ENCODE data around the gene ACOT8.

Gene ACOT8

DNA sequence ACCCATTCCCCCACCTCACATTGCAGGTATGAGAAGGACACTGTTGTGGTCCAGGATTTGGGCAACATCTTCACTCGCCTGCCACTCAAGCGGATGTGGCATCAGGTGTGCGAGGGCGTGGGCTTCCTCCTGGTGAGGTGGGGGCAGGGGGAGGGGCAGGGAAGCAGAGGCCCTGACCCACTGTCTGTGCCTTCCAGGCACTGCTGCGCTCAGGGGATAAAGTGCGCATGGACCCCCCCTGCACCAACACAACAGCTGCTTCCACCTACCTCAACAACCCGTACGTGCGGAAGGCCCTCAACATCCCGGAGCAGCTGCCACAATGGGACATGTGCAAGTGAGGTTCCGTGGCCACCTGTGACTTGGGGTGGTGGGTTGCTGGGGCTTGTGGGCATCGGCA is 37.6 kb upstream of the ACOT8 start:
- H3K27ac ChIP-seq (ENCODE audit: low read length) = no peak overlapping the region
- H3K4me1 ChIP-seq (ENCODE audit: control insufficient read depth in 1 of 2, insufficient read depth in 2 of 2, low read length in 2 of 2) = peaks cover 12 to 20% of the 10 kb centered on the region in 2 donors
- H3K9me3 ChIP-seq (ENCODE audit: control insufficient read depth in 1 of 2, low read length in 2 of 2) = no peaks in the 10 kb centered on the region
- H3K27me3 ChIP-seq (ENCODE audit: low read depth, low read length) = no peaks in the 10 kb centered on the region
- H3K36me3 ChIP-seq (ENCODE audit: control insufficient read depth in 1 of 2, insufficient read depth in 2 of 2, low read length in 2 of 2) = peaks cover 30 to 56% of the 10 kb centered on the region in 2 donors
- H3K4me3 ChIP-seq (ENCODE audit: low read depth in 1 of 2, low read length in 2 of 2) = no peak overlapping the region

DNA sequence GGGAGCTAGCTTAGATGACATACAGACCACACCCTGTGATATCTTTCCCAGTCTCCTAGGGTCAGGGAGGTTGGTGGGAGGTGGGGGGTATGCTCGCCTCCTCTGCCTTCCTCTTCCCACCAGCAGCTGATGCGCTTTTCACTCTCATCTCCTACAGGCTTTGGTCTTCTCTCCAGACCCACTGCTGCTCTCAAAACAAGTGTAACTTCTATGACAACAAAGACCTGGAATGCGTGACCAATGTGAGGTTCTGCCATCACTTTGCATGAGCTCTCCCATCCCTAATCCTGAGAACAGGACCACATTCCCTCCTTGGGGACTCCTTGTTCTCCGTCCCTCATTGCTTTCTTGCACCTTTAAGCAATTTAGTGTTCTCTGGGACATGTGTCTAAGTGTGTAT is 36.6 kb upstream of the ACOT8 start:
- H3K4me1 ChIP-seq (ENCODE audit: control insufficient read depth in 1 of 2, insufficient read depth in 2 of 2, low read length in 2 of 2) = peaks cover 12 to 30% of the 10 kb centered on the region in 2 donors
- H3K4me3 ChIP-seq (ENCODE audit: low read depth in 1 of 2, low read length in 2 of 2) = no peak overlapping the region
- no peaks in the 10 kb centered on the region for H3K9me3 ChIP-seq (ENCODE audit: control insufficient read depth in 1 of 2, low read length in 2 of 2)
- H3K27me3 ChIP-seq (ENCODE audit: low read depth, low read length) = no peaks in the 10 kb centered on the region
- H3K36me3 ChIP-seq (ENCODE audit: control insufficient read depth in 1 of 2, insufficient read depth in 2 of 2, low read length in 2 of 2) = peaks cover 28 to 49% of the 10 kb centered on the region in 2 donors
- no peak overlapping the region for H3K27ac ChIP-seq (ENCODE audit: low read length)

DNA sequence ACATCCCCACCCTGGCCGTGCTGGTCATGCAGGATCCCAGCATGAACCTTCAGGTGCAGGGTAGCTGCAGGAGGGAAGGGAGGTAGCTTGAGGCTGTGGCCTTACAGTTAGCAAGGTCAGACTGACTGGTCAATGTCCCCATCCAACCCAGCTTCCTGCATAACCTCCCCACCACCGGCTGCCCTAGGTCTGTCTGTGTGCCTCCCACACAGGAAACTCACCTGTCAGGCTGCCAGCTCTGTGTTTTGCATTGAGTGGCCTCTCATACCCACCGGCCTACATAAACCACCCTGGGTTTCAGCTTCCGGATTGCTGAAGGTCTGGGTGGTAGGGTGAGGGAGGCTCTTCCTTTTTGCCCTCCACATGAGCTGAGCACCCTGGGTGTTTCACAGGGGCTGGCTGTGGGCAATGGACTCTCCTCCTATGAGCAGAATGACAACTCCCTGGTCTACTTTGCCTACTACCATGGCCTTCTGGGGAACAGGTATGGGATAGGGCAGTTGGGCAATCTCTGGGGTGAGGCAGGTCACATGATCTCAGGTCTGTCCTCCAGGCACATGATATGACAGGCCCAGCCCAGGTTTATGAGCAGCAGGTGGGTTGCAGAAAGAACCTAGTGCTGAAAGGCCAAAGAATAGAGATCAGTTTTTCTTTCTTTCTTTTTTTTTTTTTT is 35.8 kb upstream of the ACOT8 start:
- Histone ChIP-seq H3K4me3 (ENCODE audit: low read depth in 1 of 2, low read length in 2 of 2) (no peak overlapping the region), H3K4me1 (ENCODE audit: control insufficient read depth in 1 of 2, insufficient read depth in 2 of 2, low read length in 2 of 2) (peaks cover 12 to 30% of the 10 kb centered on the region in 2 donors), H3K9me3 (ENCODE audit: control insufficient read depth in 1 of 2, low read length in 2 of 2) (no peaks in the 10 kb centered on the region), H3K27me3 (ENCODE audit: low read depth, low read length) (no peaks in the 10 kb centered on the region), H3K36me3 (ENCODE audit: control insufficient read depth in 1 of 2, insufficient read depth in 2 of 2, low read length in 2 of 2) (peaks cover 22 to 40% of the 10 kb centered on the region in 2 donors), H3K27ac (ENCODE audit: low read length) (no peak overlapping the region)

- no peak overlapping the region for H3K27ac ChIP-seq (ENCODE audit: low read length)
- H3K9me3 ChIP-seq (ENCODE audit: control insufficient read depth in 1 of 2, low read length in 2 of 2) = no peaks in the 10 kb centered on the region
- no peaks in the 10 kb centered on the region for H3K27me3 ChIP-seq (ENCODE audit: low read depth, low read length)
- peak overlapping the region; percentile 69 to 95 for H3K4me3 ChIP-seq (ENCODE audit: low read depth in 1 of 2, low read length in 2 of 2)
- peaks cover 23 to 38% of the 10 kb centered on the region in 2 donors for H3K36me3 ChIP-seq (ENCODE audit: control insufficient read depth in 1 of 2, insufficient read depth in 2 of 2, low read length in 2 of 2)
- H3K4me1 ChIP-seq (ENCODE audit: control insufficient read depth in 1 of 2, insufficient read depth in 2 of 2, low read length in 2 of 2) = peaks cover 12 to 30% of the 10 kb centered on the region in 2 donors
Measured at GRCh38 chr20:45892049-45892825, 35.0 kb upstream of the ACOT8 start.

GRCh38 chr20:45890985-45891983 is 34.1 kb upstream of the ACOT8 start, which contains the start of the genes CTSA and NEURL2:
CTSA (plus strand) TSS chr20:45891335; CDS start chr20:45891569, 234 bp downstream.
NEURL2 (minus strand) TSS chr20:45891208; CDS start chr20:45890991, 217 bp downstream.
- peak within 1 kb of the TSS; percentile 63 for H3K27ac ChIP-seq (ENCODE audit: low read length)

GRCh38 chr20:45890077-45890984 is 33.1 kb upstream of the ACOT8 start:
- peaks cover 17 to 40% of the 10 kb centered on the region in 2 donors for H3K36me3 ChIP-seq (ENCODE audit: control insufficient read depth in 1 of 2, insufficient read depth in 2 of 2, low read length in 2 of 2)
- H3K4me3 ChIP-seq (ENCODE audit: low read depth in 1 of 2, low read length in 2 of 2) = peak overlapping the region; percentile 69 to 95
- H3K4me1 ChIP-seq (ENCODE audit: control insufficient read depth in 1 of 2, insufficient read depth in 2 of 2, low read length in 2 of 2) = peaks cover 12 to 32% of the 10 kb centered on the region in 2 donors
- no peaks in the 10 kb centered on the region for H3K9me3 ChIP-seq (ENCODE audit: control insufficient read depth in 1 of 2, low read length in 2 of 2)
- H3K27me3 ChIP-seq (ENCODE audit: low read depth, low read length) = no peaks in the 10 kb centered on the region
- H3K27ac ChIP-seq (ENCODE audit: low read length) = peak overlapping the region; percentile 63

More at GRCh38 chr20:45890985-45891983, 34.1 kb upstream of the ACOT8 start, which contains the start of the genes CTSA and NEURL2:
- Histone ChIP-seq H3K9me3 (ENCODE audit: control insufficient read depth in 1 of 2, low read length in 2 of 2) (no peaks in the 10 kb centered on the region), H3K36me3 (ENCODE audit: control insufficient read depth in 1 of 2, insufficient read depth in 2 of 2, low read length in 2 of 2) (peaks cover 17 to 39% of the 10 kb centered on the region in 2 donors), H3K4me1 (ENCODE audit: control insufficient read depth in 1 of 2, insufficient read depth in 2 of 2, low read length in 2 of 2) (peaks cover 12 to 30% of the 10 kb centered on the region in 2 donors), H3K27me3 (ENCODE audit: low read depth, low read length) (no peaks in the 10 kb centered on the region), H3K4me3 (ENCODE audit: low read depth in 1 of 2, low read length in 2 of 2) (peak within 1 kb of the TSS; percentile 69 to 95)

GRCh38 chr20:45888681-45889080 is 31.5 kb upstream of the ACOT8 start:
- Histone ChIP-seq H3K27ac (ENCODE audit: low read length) (no peak overlapping the region), H3K4me1 (ENCODE audit: control insufficient read depth in 1 of 2, insufficient read depth in 2 of 2, low read length in 2 of 2) (peaks cover 12 to 39% of the 10 kb centered on the region in 2 donors), H3K9me3 (ENCODE audit: control insufficient read depth in 1 of 2, low read length in 2 of 2) (no peaks in the 10 kb centered on the region), H3K27me3 (ENCODE audit: low read depth, low read length) (no peaks in the 10 kb centered on the region), H3K36me3 (ENCODE audit: control insufficient read depth in 1 of 2, insufficient read depth in 2 of 2, low read length in 2 of 2) (peaks cover 10 to 34% of the 10 kb centered on the region in 2 donors), H3K4me3 (ENCODE audit: low read depth in 1 of 2, low read length in 2 of 2) (no peak overlapping the region)

DNA sequence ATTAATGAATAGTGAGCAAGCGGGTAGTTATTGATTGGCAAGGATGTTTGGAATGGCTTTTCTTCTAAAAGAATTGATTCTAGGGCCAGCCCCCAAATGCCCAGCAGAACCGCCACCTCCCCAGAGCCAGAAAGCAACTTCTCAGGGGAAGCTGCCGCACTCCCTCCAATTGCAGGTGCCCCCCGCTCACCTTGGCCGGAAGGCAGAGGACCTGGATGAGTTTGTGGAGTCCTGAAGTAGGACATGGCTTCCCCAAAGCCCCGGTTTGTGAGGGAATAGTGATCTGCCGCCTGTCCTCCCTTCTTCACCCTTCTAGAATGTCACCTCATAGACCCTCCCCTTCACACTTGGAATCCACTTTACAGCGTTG is 30.1 kb upstream of the ACOT8 start, which contains the start of gene SPATA25:
Gene SPATA25, minus strand, starts transcription at position 277 of the 370 bp plus-strand sequence. Its CDS starts 32 bp downstream, at position 245.
- no peaks in the 10 kb centered on the region for H3K27me3 ChIP-seq (ENCODE audit: low read depth, low read length)
- peaks cover 20 to 40% of the 10 kb centered on the region in 2 donors for H3K36me3 ChIP-seq (ENCODE audit: control insufficient read depth in 1 of 2, insufficient read depth in 2 of 2, low read length in 2 of 2)
- no peak within 1 kb of the TSS for H3K27ac ChIP-seq (ENCODE audit: low read length)
- H3K4me1 ChIP-seq (ENCODE audit: control insufficient read depth in 1 of 2, insufficient read depth in 2 of 2, low read length in 2 of 2) = peaks cover 5 to 35% of the 10 kb centered on the region in 2 donors
- no peak within 1 kb of the TSS for H3K4me3 ChIP-seq (ENCODE audit: low read depth in 1 of 2, low read length in 2 of 2)
- H3K9me3 ChIP-seq (ENCODE audit: control insufficient read depth in 1 of 2, low read length in 2 of 2) = no peaks in the 10 kb centered on the region

DNA sequence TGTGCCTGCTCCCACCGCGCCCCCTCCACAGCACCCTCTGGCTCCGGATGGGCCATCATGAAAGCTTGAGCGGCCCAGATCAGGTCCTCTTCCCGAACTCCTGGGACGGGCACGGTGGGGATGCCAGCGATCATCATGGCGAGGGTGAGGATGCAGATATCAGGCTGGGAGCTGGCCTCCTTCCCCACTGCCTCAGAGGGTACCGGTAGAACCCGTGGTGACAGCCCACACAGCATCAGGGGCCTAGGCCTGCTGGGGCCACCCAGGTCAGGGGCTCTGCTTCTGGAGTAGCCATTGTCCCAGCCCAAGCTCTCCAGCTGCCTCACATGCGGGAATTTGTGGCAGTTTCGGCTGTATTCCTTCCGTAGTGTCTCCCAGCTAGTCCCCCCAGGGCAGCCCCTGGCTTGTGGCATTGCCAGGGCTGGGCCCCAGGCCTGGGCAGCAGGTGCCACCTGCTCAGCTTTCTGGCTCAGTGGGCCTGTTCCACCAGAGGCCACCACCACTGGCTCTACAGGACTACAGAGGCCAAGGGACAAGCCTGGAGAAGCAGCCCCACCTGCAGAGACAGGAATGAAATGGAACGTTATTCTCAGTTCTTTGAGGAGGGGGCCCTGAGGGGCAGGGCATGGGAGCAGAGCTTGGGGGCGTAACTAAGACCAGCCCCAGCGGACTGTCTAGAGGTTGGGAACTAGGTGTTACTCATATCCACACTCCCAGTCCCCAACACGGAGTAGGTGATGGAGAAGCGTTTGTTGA is 29.6 kb upstream of the ACOT8 start:
- Histone ChIP-seq H3K4me3 (ENCODE audit: low read depth in 1 of 2, low read length in 2 of 2) (no peak overlapping the region), H3K4me1 (ENCODE audit: control insufficient read depth in 1 of 2, insufficient read depth in 2 of 2, low read length in 2 of 2) (peaks cover 0 to 34% of the 10 kb centered on the region in 2 donors), H3K9me3 (ENCODE audit: control insufficient read depth in 1 of 2, low read length in 2 of 2) (no peaks in the 10 kb centered on the region), H3K27me3 (ENCODE audit: low read depth, low read length) (no peaks in the 10 kb centered on the region), H3K27ac (ENCODE audit: low read length) (no peak overlapping the region), H3K36me3 (ENCODE audit: control insufficient read depth in 1 of 2, insufficient read depth in 2 of 2, low read length in 2 of 2) (peaks cover 20 to 43% of the 10 kb centered on the region in 2 donors)

Data from muscle layer of duodenum (tissue), 2 donors.